ENCODE measurements around the gene AKAP10.

The AKAP10 gene

GRCh38 chr17:20009052-20009301 is 31.3 kb upstream of the AKAP10 start:
- Histone ChIP-seq H3K9me3 (ENCODE audit: insufficient read depth, low read length) (no peaks in the 10 kb centered on the region), H4K20me1 (ENCODE audit: insufficient read depth, low read length) (no peaks in the 10 kb centered on the region), H3K4me2 (ENCODE audit: low read length) (peak overlapping the region; percentile 74), H3K4me1 (ENCODE audit: low read length) (peaks cover 6% of the 10 kb centered on the region; the same call in 1 of the 2 replicates), H2AFZ (ENCODE audit: low read depth, low read length) (peak overlapping the region; percentile 83), H3K79me2 (ENCODE audit: low read length) (no peaks in the 10 kb centered on the region), H3K27ac (ENCODE audit: low read length) (no peak overlapping the region), H3K36me3 (replicated peaks; ENCODE audit: low read depth, low read length) (no peaks in the 10 kb centered on the region), H3K27me3 (ENCODE audit: low read depth, low read length) (no peaks in the 10 kb centered on the region), H3K4me3 (ENCODE audit: low read length) (peak overlapping the region; percentile 83), H3K9ac (ENCODE audit: low read length) (peak overlapping the region; percentile 46; the same call in 1 of the 2 replicates)
- no peak for TF ChIP-seq CTCF (IDR thresholded peaks at IDR 0.05; ENCODE audit: low read depth, low read length)
- no peak for TF ChIP-seq EZH2phosphoT487 (IDR thresholded peaks at IDR 0.05; ENCODE audit: low read depth)

- H3K4me3 ChIP-seq (ENCODE audit: low read length), result peak overlapping the region; percentile 83
- no peaks in the 10 kb centered on the region for H4K20me1 ChIP-seq (ENCODE audit: insufficient read depth, low read length)
- no peaks in the 10 kb centered on the region for H3K79me2 ChIP-seq (ENCODE audit: low read length)
- H2AFZ ChIP-seq (ENCODE audit: low read depth, low read length), result peak overlapping the region; percentile 83
- no peaks in the 10 kb centered on the region for H3K27me3 ChIP-seq (ENCODE audit: low read depth, low read length)
- H3K27ac ChIP-seq (ENCODE audit: low read length), result no peak overlapping the region
- peak overlapping the region; percentile 74 for H3K4me2 ChIP-seq (ENCODE audit: low read length)
- no peaks in the 10 kb centered on the region for H3K36me3 ChIP-seq (replicated peaks; ENCODE audit: low read depth, low read length)
- peaks cover 6% of the 10 kb centered on the region; the same call in 1 of the 2 replicates for H3K4me1 ChIP-seq (ENCODE audit: low read length)
- peak overlapping the region; percentile 46; the same call in 1 of the 2 replicates for H3K9ac ChIP-seq (ENCODE audit: low read length)
- H3K9me3 ChIP-seq (ENCODE audit: insufficient read depth, low read length), result no peaks in the 10 kb centered on the region
- TF ChIP-seq CTCF (IDR thresholded peaks at IDR 0.05; ENCODE audit: low read depth, low read length) (no peak), EZH2phosphoT487 (IDR thresholded peaks at IDR 0.05; ENCODE audit: low read depth) (no peak)
Observed at GRCh38 chr17:20008242-20009051, 30.8 kb upstream of the AKAP10 start.

- H3K36me3 ChIP-seq (replicated peaks; ENCODE audit: low read depth, low read length), result no peaks in the 10 kb centered on the region
- H3K27ac ChIP-seq (ENCODE audit: low read length), result no peak overlapping the region
- no peak overlapping the region for H3K4me2 ChIP-seq (ENCODE audit: low read length)
- H3K4me1 ChIP-seq (ENCODE audit: low read length), result no peaks in the 10 kb centered on the region
- no peaks in the 10 kb centered on the region for H3K27me3 ChIP-seq (ENCODE audit: low read depth, low read length)
- TF ChIP-seq EZH2phosphoT487 (IDR thresholded peaks at IDR 0.05; ENCODE audit: low read depth) (no peak), CTCF (IDR thresholded peaks at IDR 0.05; ENCODE audit: low read depth, low read length) (no peak)
- H3K79me2 ChIP-seq (ENCODE audit: low read length), result no peaks in the 10 kb centered on the region
- no peak overlapping the region for H2AFZ ChIP-seq (ENCODE audit: low read depth, low read length)
- H3K9me3 ChIP-seq (ENCODE audit: insufficient read depth, low read length), result no peaks in the 10 kb centered on the region
- no peaks in the 10 kb centered on the region for H4K20me1 ChIP-seq (ENCODE audit: insufficient read depth, low read length)
- no peak overlapping the region for H3K9ac ChIP-seq (ENCODE audit: low read length)
- no peak overlapping the region for H3K4me3 ChIP-seq (ENCODE audit: low read length)
Observed at GRCh38 chr17:19996502-19996901, 18.9 kb upstream of the AKAP10 start.

- H3K36me3 ChIP-seq (replicated peaks; ENCODE audit: low read depth, low read length), result no peaks in the 10 kb centered on the region
- H3K4me2 ChIP-seq (ENCODE audit: low read length), result no peak overlapping the region
- H2AFZ ChIP-seq (ENCODE audit: low read depth, low read length), result no peak overlapping the region
- H3K4me3 ChIP-seq (ENCODE audit: low read length), result no peak overlapping the region
- H4K20me1 ChIP-seq (ENCODE audit: insufficient read depth, low read length), result no peaks in the 10 kb centered on the region
- no peaks in the 10 kb centered on the region for H3K79me2 ChIP-seq (ENCODE audit: low read length)
- no peak overlapping the region for H3K27ac ChIP-seq (ENCODE audit: low read length)
- H3K4me1 ChIP-seq (ENCODE audit: low read length), result no peaks in the 10 kb centered on the region
- no peaks in the 10 kb centered on the region for H3K27me3 ChIP-seq (ENCODE audit: low read depth, low read length)
- no peaks in the 10 kb centered on the region for H3K9me3 ChIP-seq (ENCODE audit: insufficient read depth, low read length)
- no peak overlapping the region for H3K9ac ChIP-seq (ENCODE audit: low read length)
- TF ChIP-seq EZH2phosphoT487 (IDR thresholded peaks at IDR 0.05; ENCODE audit: low read depth) (no peak), CTCF (IDR thresholded peaks at IDR 0.05; ENCODE audit: low read depth, low read length) (no peak)
Observed at GRCh38 chr17:19996086-19996485, 18.5 kb upstream of the AKAP10 start.
